KOPT-K1 (cell line): ENCODE results near the gene AGPAT4.

Experiments used
- H3K27ac ChIP-seq: fragments of 200-600 bp; sonication (generic); 2 replicates; pipeline ENCODE4 v1.5.1; 2016; ENCODE audit warnings: antibody characterized with exemption, mild to moderate bottlenecking, low read depth, low read length; ENCODE audit not compliant: poor library complexity, severe bottlenecking
- H3K36me3 ChIP-seq: fragments of 200-600 bp; sonication (generic); 2 replicates; pipeline ENCODE4 v1.5.1; 2017; ENCODE audit warnings: antibody characterized with exemption, mild to moderate bottlenecking, low read length, moderate library complexity; ENCODE audit not compliant: insufficient read depth
- H3K9me3 ChIP-seq: fragments of 200-600 bp; sonication (generic); 2 replicates; pipeline ENCODE4 v1.5.1; 2017; ENCODE audit warnings: antibody characterized with exemption, low read length, mild to moderate bottlenecking; ENCODE audit not compliant: insufficient read depth, poor library complexity, severe bottlenecking

The AGPAT4 gene

GRCh38 chr6:161109366-161109765, 164.5 kb downstream of the AGPAT4 start:
- Histone ChIP-seq H3K9me3 (no peaks in the 10 kb centered on the region), H3K27ac (no peak overlapping the region), H3K36me3 (peaks cover 98% of the 10 kb centered on the region)

GRCh38 chr6:161108916-161109315, 164.9 kb downstream of the AGPAT4 start:
- Histone ChIP-seq H3K27ac (no peak overlapping the region), H3K9me3 (no peaks in the 10 kb centered on the region), H3K36me3 (peaks cover 98% of the 10 kb centered on the region)

GRCh38 chr6:161107779-161108730, 165.8 kb downstream of the AGPAT4 start:
- Histone ChIP-seq H3K27ac (no peak overlapping the region), H3K9me3 (no peaks in the 10 kb centered on the region), H3K36me3 (peaks cover 100% of the 10 kb centered on the region)

GRCh38 chr6:161105408-161105807, 168.5 kb downstream of the AGPAT4 start:
- Histone ChIP-seq H3K27ac (no peak overlapping the region), H3K9me3 (no peaks in the 10 kb centered on the region), H3K36me3 (peaks cover 91% of the 10 kb centered on the region)

GRCh38 chr6:161104966-161105365, 168.9 kb downstream of the AGPAT4 start:
- Histone ChIP-seq H3K36me3 (peaks cover 91% of the 10 kb centered on the region), H3K27ac (no peak overlapping the region), H3K9me3 (no peaks in the 10 kb centered on the region)

- H3K36me3 ChIP-seq, result peaks cover 90% of the 10 kb centered on the region
- H3K27ac ChIP-seq, result no peak overlapping the region
- H3K9me3 ChIP-seq, result no peaks in the 10 kb centered on the region
These were observed 170.4 kb downstream of the AGPAT4 start for GRCh38 chr6:161103475-161103874.

GRCh38 chr6:161101517-161101916, 172.3 kb downstream of the AGPAT4 start:
- Histone ChIP-seq H3K9me3 (no peaks in the 10 kb centered on the region), H3K36me3 (peaks cover 87% of the 10 kb centered on the region), H3K27ac (no peak overlapping the region)

- Histone ChIP-seq H3K36me3 (peaks cover 84% of the 10 kb centered on the region), H3K27ac (no peak overlapping the region), H3K9me3 (no peaks in the 10 kb centered on the region)
These were observed 173.8 kb downstream of the AGPAT4 start for GRCh38 chr6:161100072-161100471.

GRCh38 chr6:161095916-161096315, 177.9 kb downstream of the AGPAT4 start:
- Histone ChIP-seq H3K9me3 (no peaks in the 10 kb centered on the region), H3K36me3 (peaks cover 91% of the 10 kb centered on the region), H3K27ac (no peak overlapping the region)

- Histone ChIP-seq H3K9me3 (no peaks in the 10 kb centered on the region), H3K27ac (no peak overlapping the region), H3K36me3 (peaks cover 92% of the 10 kb centered on the region)
These were observed 178.9 kb downstream of the AGPAT4 start for GRCh38 chr6:161094955-161095354.

GRCh38 chr6:161091972-161092701, 181.7 kb downstream of the AGPAT4 start:
- Histone ChIP-seq H3K9me3 (no peaks in the 10 kb centered on the region), H3K36me3 (peaks cover 93% of the 10 kb centered on the region)

GRCh38 chr6:161091151-161091550, 182.7 kb downstream of the AGPAT4 start:
- no peak overlapping the region for H3K27ac ChIP-seq
- H3K36me3 ChIP-seq, result peaks cover 98% of the 10 kb centered on the region
- H3K9me3 ChIP-seq, result no peaks in the 10 kb centered on the region

More at GRCh38 chr6:161091972-161092701, 181.7 kb downstream of the AGPAT4 start:
- H3K27ac ChIP-seq, result no peak overlapping the region

- Histone ChIP-seq H3K27ac (no peak overlapping the region), H3K36me3 (peaks cover 98% of the 10 kb centered on the region), H3K9me3 (no peaks in the 10 kb centered on the region)
These were observed 185.1 kb downstream of the AGPAT4 start for GRCh38 chr6:161088676-161089328.

- Histone ChIP-seq H3K27ac (no peak overlapping the region), H3K9me3 (no peaks in the 10 kb centered on the region), H3K36me3 (peaks cover 99% of the 10 kb centered on the region)
These were observed 188.6 kb downstream of the AGPAT4 start for GRCh38 chr6:161085246-161085645.

- Histone ChIP-seq H3K27ac (no peak overlapping the region), H3K9me3 (no peaks in the 10 kb centered on the region), H3K36me3 (peaks cover 94% of the 10 kb centered on the region)
These were observed 191.6 kb downstream of the AGPAT4 start for GRCh38 chr6:161082215-161082614.
